GM10266 (cell line): ENCODE measurements around the gene TAS1R3.

Source experiments
- DNase-seq: peaks from one replicate; pipeline ENCODE4 v3.0.0; 2012; ENCODE audit errors: extremely low spot score
- TF ChIP-seq, protein P1 (sequence below): IDR thresholded peaks from 2 replicates; pipeline ENCODE4 v1.5.1; 2012; ENCODE audit warnings: mild to moderate bottlenecking, low read depth; ENCODE audit not compliant: control insufficient read depth, insufficient read depth; ENCODE audit errors: missing control alignments

The TAS1R3 gene

GRCh38 chr1:1334835-1335234 is 3.8 kb downstream of the TAS1R3 start:
- DNase-seq, result no peak
- TF ChIP-seq, protein P1, sequence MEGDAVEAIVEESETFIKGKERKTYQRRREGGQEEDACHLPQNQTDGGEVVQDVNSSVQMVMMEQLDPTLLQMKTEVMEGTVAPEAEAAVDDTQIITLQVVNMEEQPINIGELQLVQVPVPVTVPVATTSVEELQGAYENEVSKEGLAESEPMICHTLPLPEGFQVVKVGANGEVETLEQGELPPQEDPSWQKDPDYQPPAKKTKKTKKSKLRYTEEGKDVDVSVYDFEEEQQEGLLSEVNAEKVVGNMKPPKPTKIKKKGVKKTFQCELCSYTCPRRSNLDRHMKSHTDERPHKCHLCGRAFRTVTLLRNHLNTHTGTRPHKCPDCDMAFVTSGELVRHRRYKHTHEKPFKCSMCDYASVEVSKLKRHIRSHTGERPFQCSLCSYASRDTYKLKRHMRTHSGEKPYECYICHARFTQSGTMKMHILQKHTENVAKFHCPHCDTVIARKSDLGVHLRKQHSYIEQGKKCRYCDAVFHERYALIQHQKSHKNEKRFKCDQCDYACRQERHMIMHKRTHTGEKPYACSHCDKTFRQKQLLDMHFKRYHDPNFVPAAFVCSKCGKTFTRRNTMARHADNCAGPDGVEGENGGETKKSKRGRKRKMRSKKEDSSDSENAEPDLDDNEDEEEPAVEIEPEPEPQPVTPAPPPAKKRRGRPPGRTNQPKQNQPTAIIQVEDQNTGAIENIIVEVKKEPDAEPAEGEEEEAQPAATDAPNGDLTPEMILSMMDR, result no peak

DNA sequence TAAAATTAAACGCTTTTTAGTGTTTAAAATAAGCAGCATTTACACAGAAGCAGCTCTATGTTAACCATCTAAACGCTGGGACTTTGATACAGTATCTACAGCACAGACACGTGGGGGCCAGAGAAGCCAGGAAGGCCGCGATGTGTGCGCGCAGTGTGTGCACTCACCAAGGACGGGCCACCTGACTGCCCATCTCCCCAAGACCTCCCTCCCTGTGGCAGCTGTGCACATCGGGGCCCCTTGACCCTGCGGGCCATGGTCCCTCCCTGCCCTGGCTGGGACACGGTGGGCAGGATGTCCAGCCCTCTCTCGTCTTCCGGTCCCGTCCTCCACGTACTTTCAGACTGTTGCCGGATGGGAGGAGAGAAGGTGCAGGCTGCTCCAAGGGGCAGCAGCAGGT is 4.2 kb downstream of the TAS1R3 start:
- TF ChIP-seq, protein P1, result no peak
- DNase-seq, result no peak

- no peak for DNase-seq
- TF ChIP-seq, protein P1, result no peak
These were observed 4.7 kb downstream of the TAS1R3 start for GRCh38 chr1:1335792-1336248.

- TF ChIP-seq, protein P1, result no peak
These were observed 5.4 kb downstream of the TAS1R3 start for GRCh38 chr1:1336446-1336845.

DNA sequence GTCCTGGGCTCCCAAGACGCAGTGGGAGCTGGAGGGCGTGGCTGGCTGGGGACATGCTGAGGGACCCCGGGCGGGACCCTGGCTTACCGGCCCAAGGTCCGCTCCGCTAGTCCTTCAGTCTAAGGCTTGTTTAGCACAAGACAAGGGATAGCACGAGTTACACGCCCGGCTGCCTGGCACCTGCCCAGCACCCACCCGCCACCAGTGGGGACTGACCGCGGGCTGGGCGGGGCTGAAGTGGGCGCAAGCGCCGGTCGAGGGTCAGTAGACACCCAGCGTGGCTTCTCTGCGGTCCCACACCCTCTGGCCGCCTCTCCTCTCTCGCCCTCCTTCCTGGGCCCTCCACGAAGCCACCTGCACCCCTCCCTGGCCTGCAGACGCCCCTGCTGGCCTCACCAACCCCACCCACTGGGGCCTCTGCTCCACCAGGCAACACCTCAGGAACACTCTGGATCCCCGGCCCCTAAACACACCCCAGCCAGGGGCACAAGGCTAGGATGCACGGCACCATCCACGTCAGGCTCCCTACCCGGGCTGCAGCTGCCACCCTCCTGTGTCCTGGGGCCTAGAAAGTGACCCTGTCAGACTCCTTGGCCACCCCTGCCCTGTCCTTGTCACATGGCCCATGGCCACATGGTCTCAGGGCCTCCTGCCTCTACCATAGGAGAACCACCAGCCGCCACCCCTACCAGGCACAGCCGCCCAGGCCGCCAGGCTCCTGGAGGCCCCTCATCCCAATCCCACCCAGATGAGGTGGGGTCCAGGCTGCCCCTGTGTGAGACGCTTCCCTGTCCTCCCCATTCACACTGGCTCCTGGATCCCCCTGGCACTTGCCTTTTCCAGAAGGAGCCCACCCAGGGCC is 6.1 kb downstream of the TAS1R3 start:
- no peak for DNase-seq
- TF ChIP-seq, protein P1, result no peak

More at GRCh38 chr1:1336446-1336845, 5.4 kb downstream of the TAS1R3 start:
- DNase-seq, result no peak

GRCh38 chr1:1337793-1338147 is 6.7 kb downstream of the TAS1R3 start:
- TF ChIP-seq, protein P1, result no peak
- peak; percentile 87 for DNase-seq

DNA sequence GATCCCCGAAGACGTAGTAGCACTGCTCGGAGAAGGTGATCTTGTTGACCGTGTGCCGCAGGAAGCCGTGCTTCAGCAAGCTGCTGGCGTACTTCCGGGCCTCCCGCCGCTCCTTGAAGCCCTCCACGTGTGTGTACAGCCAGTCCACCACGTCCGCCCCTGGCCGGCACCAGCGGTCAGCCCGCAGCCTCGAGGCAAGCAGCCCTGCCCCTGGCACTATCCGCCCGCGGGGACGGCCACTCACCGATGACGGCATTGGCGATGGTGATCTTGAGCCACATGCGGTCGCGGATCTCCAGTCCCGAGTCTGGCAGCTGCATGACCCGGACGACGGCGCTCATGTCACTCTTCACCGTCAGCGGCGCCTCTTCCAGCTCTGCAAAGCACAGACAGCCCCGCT is 7.2 kb downstream of the TAS1R3 start:
- no peak for DNase-seq
- TF ChIP-seq, protein P1, result no peak
